GM21723 (cell line): ENCODE results near the gene GMDS.

Source experiments
- ATAC-seq: cut with Tn5 transposase; IDR thresholded peaks from one replicate; pipeline ENCODE4 v1.9.1; 2021; ENCODE audit warnings: mild to moderate bottlenecking, moderate library complexity; ENCODE audit not compliant: unreplicated experiment

Gene GMDS

DNA sequence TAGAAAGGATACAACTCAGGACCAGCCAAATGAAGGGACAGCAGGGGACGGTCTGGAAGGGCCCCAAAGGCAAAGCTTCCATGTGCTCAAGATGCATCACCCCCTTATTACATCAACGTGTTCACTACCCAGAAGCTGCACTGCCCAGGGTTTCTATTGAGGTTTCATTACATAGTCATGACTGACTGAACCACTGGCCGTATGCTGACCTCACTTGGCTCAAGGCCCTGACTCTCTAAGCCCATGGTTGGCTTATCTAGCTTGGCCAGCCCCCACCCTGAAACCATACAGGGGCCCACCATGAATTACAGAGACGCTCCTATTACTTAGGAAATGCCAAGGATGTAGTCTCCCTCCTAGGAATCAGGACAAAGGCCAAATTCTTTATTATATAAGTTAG, 456.3 kb downstream of the GMDS start:
- no peak for ATAC-seq

DNA sequence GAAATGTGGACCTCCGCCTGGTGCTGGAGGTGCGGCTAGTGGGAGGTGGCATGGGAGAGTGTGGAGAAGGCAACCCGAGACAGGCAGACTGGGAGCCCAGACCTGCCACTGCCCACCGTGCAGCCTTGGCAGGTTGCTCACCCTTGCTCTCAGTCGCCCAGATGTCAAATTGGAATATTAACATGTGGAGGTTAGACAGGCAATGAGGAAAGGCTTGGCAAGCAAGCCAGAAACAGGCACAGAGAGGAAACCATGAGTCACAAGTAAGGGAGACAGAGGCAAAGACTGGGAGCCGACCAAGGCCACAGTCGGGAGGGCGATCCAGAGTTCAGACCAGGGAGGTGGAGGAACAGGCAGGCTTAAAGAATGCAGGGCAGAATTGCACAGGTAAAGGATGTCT, 457.5 kb downstream of the GMDS start:
- ATAC-seq: no peak

DNA sequence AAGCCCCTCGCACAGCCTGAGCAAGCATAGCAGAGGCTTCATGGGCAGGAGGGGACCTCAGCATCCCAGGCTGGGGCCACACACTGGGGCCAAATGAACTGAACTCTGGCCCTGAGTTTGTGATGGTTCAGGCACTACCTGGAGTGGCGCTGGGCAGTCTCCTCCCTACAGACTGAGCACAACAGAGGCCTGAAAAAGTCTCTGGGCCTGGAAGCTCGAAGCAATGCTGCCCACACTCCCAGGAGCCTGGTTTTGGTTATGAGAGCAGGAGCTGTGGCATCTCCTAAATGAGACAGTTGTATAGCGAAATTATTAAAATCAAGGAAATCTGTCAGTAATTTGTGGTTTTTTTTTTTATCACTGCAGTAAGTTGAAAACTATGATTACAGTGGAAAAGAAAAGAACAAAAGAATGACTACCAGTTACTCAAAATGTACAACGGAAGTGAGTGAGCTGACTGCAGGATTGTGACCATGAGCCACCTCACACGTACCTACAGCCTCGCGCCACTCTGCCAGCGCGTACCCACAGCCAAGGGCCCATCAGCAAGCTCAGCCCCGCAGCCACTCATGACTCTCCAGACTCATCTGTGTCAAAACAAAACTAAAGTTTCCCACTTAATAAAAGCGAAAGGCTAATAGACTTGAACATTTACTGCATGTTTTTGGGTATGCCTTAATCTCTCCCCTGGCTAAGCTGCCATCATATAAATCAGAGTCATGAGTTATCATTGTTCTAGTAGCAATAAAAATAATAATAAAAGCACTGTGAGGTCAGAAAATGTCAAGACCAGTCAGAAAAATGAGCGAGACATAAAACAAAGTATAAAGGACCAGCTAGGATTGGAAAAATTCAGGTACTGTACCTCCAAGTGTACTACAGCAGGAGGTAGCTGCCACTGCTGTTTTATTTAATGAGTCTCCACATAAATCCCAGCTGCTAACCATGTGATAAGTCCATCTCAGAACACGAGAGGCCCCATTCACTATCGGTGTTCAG, 458.7 kb downstream of the GMDS start:
- peak; percentile 66 for ATAC-seq

DNA sequence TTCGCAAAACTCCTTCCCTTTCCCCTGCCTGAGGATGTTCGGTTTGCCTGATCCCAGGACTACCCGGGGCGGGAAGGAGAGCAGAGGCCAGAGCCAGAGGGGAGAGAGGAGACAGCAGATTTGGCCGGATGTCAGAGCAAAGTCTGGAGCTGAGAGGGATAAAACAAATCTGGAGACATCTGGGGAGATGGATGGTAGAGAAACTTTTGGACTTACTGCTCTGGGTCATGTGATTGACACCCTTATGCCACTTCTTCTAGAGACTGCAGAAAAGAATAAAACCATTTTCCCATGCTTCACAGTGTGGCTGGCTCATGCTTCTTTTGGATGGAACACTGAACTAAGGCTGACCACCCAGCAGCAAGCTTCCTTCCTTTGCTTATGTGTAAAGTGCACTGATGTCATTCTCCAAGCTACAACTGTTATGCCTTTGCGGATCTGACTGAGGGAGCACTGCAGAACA, 461.0 kb downstream of the GMDS start:
- ATAC-seq: no peak

DNA sequence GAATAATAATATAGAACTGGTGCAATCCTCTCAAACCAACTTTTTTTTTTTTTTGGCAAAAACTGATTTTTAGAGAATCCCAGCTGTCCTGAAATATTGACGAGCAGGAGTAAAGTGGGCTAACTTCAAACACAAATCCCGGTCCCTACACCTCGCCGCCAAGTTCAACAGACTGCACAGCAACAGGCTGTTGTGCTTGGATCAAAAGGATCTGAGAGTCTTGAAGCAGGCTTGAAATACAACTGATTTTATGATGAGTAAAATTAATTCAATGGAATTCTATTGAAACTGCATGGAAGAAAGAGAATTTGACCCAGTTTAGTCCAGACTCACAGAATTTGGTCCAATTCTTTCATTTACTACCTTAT, 463.6 kb downstream of the GMDS start:
- ATAC-seq: no peak

DNA sequence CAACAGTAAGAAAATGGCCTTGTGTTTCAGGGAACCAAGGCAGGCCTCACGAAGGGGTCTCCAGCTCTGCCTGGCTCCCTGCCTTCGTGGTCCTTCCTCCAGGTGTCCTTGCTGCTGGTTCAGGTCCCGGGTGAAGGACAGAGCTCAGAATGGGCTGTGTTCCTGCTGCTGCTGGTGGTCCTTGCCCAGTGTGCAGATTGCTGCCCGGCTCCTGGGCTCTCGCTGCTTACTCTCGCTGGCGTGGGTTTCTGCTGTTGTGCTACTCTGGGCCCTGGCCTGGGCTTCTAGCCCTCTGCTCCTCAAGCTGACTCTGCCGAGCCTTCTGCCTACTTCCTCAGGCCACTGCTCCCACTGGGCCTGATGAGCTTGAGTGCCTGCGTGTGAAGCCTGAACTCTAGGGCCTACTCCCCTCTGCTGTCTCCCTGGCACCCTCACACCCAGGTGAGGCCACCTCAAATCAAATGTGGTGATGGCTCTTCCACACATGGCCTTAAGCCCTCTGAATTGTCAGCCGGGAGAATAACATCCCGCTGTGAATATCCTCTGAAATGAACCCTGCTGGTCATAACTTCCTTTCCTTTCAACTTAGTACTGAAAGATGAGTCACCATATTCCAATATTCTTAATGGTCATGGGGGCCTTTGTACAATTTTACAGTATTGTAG, 464.1 kb downstream of the GMDS start:
- no peak for ATAC-seq

DNA sequence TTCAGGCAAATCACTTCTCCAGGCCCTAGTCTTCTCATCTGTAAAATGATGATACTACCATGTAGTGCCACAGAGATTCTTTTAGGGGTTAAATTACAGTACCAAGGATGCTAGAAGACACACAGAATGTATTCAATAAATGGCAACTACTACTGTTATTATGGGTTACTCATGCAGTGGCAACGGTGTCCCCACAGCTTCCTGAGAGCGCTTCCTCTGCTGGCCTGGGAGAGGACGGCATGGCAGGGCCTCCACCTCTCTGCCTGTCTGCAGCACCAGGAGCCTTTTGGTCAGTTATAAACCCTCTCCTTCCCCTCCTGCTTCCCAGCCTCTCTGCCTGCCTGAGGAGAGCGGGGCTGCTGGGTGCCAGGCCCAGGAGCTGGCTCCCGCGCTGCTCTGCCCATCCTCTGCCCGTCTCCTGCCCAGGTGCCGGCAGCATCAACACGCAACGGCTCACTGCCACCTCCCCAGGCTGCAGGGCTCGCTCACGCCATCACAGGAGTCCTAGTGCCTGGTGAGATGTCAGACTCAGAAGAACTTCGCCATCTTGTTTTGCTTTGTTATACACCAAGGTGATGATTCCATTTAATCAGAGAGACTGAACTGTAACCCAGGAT, 465.0 kb downstream of the GMDS start:
- no peak for ATAC-seq

DNA sequence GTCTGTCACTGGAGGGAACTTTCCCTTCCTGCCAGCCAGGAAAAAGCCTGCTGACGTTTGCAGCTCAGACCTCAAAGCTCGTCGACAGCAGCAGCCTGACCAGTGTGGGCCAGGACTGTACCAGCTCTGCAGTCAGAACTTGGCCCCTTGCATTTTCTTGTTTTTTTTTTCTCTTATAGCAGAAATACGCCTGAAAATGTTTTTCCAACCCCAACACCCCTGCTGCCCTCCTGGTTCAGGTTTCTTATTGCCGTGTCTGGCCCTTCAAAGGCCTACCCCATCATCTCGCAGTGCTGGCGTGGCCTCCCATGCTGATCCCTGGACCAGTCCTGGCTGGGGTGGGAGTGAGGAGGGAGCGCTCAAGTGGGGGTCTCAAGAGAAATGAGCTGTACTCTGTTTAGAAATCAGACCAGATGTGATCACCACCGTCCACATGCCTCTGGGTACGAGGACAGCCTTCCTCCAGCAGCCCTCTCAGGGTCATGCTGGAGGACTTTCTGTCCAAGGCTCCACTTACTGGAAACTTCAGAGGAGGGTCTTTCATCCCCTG, 466.6 kb downstream of the GMDS start:
- no peak for ATAC-seq

DNA sequence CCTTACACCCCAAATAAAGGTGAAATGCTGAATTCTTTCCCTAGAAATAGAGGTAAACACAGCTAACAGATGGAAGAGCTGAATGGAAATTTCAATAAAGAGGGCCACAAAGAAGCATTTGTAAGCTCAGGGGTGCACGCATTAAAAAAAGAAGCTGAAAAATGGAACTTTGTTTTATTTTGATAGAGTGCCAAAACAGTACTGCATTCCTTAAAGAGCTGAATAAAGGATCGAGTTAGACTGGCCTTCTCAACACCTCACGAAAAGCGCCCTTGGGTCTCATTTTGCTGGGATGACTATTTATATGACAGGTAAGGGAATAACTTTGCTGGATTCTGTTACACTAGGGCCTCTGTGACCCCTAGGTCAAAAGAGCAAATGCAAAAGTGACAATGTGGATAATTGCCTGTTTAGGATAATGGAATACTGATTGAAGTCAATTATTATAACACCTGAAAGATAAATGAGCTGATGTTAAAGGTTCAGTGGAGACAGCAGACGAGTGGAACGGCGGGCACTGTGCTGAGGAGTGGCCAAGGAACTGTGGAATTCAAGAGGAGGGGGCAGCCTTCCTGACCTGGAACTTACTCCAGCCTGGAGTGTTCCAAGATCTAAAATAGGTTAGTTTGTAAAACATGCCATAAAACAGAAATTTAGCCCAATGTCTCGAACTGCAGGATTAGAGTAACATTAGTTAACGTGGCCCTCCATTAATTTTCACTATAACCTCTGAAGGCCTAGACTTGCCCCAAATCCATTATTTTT, 467.3 kb downstream of the GMDS start:
- no peak for ATAC-seq

DNA sequence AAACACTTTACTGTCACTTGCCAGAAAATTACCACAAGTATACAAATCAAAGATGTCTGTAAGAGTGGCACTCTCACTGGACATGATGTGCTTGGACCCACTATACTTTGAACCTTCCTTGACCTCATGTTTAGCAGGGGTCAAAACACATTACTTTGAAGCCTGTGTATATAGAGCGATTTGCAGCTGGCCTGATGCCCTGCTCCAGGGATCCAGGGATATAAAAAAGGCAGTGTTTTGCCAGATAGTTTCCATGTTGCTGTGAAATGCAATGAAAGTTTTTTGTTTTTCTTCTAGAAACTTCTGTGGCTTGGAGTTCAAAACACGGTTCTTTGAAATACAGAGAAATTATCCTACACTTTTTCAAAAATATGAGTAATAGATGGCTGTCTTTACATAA, 470.0 kb downstream of the GMDS start:
- no peak for ATAC-seq

DNA sequence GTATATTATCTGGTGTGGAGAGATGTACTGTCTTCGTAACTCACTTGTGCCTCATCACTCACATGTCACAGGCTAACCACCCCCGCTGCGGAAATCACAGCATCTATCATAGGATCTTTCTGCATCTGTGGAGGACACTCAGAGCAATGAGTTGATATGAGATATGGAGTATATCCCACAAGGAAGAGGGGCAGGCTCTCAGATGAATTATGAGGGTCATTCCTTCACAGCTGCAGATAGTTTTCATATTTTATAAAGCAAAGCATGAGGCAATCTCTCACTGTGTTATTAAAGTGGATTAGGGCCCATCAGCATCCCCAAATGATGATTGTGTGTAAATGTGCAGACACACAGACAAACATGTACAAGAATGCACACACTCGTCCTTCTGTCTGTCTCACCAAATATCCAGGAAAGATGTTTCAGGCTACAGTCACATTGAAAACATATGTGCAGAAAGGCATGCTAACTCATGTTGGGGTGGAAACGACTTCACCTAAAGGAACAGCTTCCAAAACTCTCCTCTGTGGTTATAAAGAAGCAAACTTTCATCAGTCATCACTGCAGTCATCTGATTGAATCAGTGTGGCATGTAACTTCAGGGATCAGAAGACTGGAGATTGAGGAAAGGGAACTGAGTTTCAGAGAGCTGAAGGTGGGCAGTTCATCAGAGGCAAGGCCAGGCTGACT, 471.0 kb downstream of the GMDS start:
- no peak for ATAC-seq

DNA sequence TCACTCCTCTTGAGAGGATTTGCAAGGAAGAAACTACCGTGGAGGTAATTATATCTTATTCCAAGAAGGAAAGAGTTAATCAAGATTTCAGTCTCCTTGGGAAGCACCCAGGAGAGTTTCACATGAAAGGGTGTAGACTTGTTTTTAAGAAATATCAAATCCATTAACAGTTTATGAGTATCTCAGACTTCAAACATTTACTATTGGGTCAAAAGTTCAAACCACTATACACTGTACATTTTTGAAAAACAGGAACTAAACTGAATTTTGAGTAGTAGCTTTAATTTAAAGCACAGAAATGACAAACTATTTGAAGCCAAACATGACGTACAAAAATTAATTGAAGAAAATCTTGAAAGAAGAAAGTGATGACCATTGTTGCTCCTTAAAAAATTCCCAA, 471.7 kb downstream of the GMDS start:
- ATAC-seq: no peak

DNA sequence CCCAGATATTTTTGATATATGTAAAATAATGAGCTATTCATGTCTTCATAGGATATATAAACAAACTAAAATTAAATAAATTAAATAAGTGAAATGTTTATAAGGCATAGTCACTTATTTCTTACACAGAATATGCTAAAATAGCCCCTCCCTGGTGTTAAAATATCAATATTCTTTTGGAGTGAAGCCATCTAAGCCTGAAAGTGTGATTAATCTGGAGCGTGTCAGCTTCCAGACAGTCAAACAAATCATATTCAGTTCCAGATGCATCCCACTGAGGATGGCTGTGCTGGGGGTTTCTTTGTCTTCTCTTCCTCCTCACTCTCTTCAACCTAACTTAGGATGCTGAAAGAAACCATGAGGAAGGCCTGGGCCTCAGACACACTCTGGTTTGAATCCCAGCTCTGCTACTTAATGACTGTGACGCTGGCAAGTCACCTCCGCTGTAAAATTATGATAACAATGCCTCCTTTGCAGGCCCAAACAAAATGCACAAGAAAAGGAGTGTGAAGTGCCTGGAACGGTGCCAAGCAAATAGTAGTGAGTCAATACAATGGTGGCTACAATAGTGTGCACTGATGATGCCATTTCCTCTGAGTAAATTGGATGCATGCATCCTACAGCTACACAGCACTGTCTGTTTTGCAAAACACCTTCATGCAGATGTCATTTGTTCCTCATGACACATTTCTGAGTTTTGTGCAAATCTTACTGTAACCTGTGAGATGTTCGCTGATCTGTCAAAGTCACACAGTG, 474.3 kb downstream of the GMDS start:
- no peak for ATAC-seq

DNA sequence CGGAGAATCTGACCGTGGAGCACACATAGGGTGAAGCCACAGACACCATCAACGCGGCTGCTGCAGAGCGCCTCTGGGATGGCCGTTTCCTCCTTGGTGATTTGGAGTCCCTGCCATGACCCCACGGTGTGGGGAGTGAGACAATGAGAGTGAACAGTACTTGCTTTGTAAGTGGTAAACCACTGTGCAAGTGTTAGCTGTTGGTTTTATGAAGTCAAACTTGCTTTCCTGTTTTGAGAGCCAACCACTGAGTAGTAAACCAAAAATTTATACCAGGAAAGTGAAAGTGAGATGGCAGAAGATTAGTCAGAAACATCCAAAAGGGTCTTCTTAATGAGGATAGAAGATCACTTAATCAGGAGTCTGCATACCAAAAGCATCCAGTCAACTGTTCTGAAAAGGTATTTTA, 475.0 kb downstream of the GMDS start:
- ATAC-seq: no peak

DNA sequence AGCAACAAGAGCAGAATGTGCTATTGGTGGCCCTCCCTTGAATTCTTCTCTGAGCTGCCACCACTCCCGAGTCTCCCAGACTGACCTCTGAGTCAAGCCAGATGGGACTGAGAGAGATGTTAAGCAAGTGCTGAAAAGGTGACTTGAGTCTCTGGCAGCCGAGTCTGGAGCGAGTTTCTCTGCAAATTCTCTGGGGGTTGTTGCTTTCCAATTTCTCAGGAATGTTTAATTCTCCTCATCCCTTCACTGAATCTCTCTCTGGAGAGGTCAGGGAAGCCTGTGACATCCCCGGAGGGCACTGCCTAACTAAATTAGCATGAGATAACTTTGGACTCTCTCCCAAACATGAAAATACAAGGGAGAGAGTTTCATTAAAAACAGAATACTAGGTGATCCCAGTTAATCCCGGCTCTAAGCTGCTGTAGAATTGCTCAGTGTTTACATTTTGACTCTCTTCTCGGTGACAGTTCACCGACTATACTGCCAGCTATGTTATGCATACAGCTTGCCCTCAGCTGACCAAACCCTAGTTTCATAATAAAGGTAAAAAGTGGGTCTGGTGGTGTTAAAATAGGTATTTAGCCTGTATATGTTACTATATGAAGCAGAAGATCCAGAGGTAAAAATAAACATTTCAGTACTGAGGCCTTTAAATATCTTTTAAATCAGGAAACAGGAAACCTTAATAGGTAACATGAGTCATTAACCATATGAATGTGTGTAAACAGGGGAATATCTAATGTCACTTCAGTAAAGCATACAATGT, 477.7 kb downstream of the GMDS start:
- no peak for ATAC-seq

DNA sequence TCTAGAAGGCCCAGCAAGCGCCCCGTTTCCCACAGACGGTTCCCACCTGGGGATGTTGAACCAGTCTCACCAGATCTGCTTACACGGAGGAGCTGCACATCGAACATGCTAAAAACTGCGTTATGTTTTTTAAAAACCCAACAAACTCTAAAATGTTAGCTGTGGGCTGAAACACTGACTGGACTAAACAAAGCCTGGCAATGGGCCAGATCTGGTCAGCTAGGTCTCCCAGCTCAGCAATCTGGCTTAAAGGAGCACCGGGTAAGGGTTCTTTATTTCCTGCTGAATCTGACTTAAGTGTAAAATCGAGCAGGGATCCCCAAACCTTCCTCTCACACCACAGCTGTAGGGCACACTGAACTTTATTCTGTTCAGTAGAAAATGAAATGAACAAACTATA, 478.8 kb downstream of the GMDS start:
- ATAC-seq: no peak

DNA sequence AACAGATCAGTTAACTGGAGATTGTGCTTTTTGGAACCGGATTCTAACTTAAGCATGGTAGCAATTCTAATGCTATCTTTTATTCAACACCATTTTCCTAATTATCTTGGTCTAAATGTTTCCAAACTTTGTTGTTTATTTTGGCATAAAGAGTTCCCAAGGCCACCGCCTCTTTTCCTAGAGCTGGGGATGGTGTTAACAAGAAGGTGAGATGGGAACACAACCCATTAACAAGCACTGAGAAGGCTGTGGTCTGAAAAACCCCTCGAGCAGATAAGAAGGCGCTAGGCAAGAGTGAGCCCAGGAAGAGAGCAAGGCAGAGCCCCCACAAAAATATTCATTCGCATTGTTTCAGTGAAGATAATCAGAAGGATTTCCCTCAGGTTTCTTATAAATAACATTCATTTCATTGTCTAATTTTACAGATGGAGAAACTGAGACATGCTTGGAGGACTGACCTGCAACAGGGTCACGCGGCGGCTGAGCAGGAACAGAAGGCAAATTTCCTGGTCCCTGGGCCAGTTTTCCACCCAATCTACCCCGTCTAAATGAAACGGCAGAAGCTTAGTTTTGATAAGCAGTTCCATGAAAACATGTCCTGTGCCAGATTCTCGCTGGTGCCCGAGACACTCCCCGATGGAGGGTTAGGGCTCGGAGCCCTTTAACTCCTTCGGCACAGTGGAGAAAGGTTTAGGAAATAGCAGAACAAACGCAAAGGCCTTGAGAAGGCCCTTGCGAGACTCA, 480.1 kb downstream of the GMDS start:
- no peak for ATAC-seq

DNA sequence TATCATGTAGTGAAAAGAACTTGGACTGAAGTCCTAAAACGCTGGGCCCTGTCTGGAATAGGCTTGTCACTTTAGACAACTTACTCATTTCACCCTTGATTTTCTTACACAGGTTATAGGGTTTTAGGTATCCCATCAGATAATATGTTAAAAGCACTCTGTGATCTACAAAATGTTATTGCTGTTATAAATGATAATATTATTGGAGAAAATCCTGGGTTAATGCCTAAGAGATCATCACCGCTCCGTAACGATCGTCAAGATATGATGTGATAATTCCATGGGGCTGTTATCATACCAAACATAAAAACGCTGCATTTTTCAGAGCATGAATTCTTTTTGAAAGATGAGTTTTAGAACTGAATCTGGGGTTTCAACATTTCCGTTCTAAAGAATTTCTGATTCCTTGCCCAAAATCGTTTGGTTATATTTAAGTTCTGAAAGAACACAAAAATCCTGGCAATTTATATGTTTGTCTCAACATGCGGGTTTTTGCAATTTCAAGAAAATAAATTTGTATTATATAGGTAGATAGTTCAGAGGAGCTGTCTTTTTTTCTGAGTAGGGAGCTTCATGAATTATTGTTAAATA, 480.9 kb downstream of the GMDS start:
- ATAC-seq: no peak
